OCI-LY3 (cell line): Measurements from ENCODE around the gene PEX11G.

Experiments used
- H2AFZ ChIP-seq: fragments of 200-600, 300-600 bp; shearing (Covaris generic); 2 replicates; pipeline ENCODE4 v1.6.0; 2014; ENCODE audit warnings: antibody characterized with exemption, low read depth, low read length
- H3K27ac ChIP-seq: fragments of 200-600, 300-600 bp; sonication (generic); 2 replicates; pipeline ENCODE4 v1.5.1; 2014; ENCODE audit warnings: mild to moderate bottlenecking, low read length, moderate library complexity, mixed read lengths
- H3K27me3 ChIP-seq: fragments of 200-600, 300-600 bp; sonication (generic); 2 replicates; pipeline ENCODE4 v1.6.1; 2014; ENCODE audit warnings: low read depth, low read length, mixed read lengths
- H3K36me3 ChIP-seq: fragments of 200-600, 300-600 bp; sonication (generic); replicated peaks from 2 replicates; pipeline ENCODE3; 2014; ENCODE audit warnings: low read depth, low read length, mixed read lengths
- H3K4me1 ChIP-seq: fragments of 300-600, 200-600 bp; sonication (generic); 2 replicates; pipeline ENCODE4 v1.6.1; 2014; ENCODE audit warnings: low read length, mixed read lengths
- H3K4me2 ChIP-seq: fragments of 200-600, 300-600 bp; sonication (generic); 2 replicates; pipeline ENCODE4 v1.6.1; 2014; ENCODE audit warnings: low read length, mixed read lengths
- H3K4me3 ChIP-seq: fragments of 300-600, 200-600 bp; sonication (generic); 2 replicates; pipeline ENCODE4 v1.5.1; 2014; ENCODE audit warnings: antibody characterized with exemption, mild to moderate bottlenecking, low read length, moderate library complexity
- H3K79me2 ChIP-seq: fragments of 300-600, 200-600 bp; shearing (Covaris generic); 2 replicates; pipeline ENCODE4 v1.6.1; 2014; ENCODE audit warnings: mild to moderate bottlenecking, low read length, mixed read lengths
- H3K9ac ChIP-seq: fragments of 300-600, 200-600 bp; shearing (Covaris generic); 2 replicates; pipeline ENCODE4 v1.6.0; 2014; ENCODE audit warnings: mild to moderate bottlenecking, low read length, moderate library complexity
- H3K9me3 ChIP-seq: fragments of 200-600, 300-600 bp; shearing (Covaris generic); 2 replicates; pipeline ENCODE4 v1.6.1; 2014; ENCODE audit warnings: low read length, mixed read lengths; ENCODE audit not compliant: insufficient read depth
- H4K20me1 ChIP-seq: fragments of 200-600, 300-600 bp; sonication (generic); 2 replicates; pipeline ENCODE4 v1.6.1; 2016; ENCODE audit warnings: low read length, mixed read lengths; ENCODE audit not compliant: insufficient read depth
- EZH2phosphoT487 ChIP-seq: fragments of 200-600 bp; shearing (Covaris generic); IDR thresholded peaks from 2 replicates; pipeline ENCODE4 v1.6.1; 2018; ENCODE audit warnings: antibody characterized with exemption, mixed run types, low read depth
- TF ChIP-seq, protein P1 (sequence below): fragments of 200-600, 300-600 bp; sonication (generic); IDR thresholded peaks from 2 replicates; pipeline ENCODE4 v1.5.1; 2014; ENCODE audit warnings: antibody characterized with exemption, low read length, low read depth

The PEX11G gene

DNA sequence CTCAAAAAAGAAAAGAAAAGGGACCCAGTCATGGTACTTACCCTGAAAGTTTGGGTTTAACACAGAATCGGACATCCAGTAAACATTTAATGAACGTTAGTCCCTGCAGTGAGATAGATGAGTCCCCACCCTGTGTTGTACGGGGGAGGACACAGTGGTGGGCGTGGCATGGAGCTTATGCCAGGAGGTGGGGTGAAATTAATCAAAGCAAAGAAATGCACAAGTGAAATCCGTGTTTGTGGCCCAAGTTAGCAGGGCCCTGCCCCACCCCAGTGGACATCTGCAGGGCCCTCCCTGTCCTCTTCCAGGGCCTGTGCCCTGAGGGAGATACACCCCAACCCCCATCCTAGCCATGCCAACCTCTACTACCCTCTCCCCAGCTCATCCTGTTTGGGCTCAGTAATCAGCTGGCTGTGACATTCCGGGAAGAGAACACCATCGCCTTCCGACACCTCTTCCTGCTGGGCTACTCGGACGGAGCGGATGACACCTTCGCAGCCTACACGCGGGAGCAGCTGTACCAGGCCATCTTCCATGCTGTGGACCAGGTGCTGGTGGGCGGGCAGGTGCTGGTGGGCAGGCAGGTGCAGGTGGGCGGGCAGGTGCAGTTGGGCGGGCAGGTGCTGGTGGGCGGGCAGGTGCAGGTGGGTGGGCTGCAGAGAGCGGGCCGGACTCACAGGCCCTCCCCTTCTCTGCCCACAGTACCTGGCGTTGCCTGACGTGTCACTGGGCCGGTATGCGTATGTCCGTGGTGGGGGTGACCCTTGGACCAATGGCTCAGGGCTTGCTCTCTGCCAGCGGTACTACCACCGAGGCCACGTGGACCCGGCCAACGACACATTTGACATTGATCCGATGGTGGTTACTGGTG is 37.5 kb upstream of the PEX11G start:
- Histone ChIP-seq H3K4me1 (peaks cover 11% of the 10 kb centered on the region), H3K9ac (no peak overlapping the region)

DNA sequence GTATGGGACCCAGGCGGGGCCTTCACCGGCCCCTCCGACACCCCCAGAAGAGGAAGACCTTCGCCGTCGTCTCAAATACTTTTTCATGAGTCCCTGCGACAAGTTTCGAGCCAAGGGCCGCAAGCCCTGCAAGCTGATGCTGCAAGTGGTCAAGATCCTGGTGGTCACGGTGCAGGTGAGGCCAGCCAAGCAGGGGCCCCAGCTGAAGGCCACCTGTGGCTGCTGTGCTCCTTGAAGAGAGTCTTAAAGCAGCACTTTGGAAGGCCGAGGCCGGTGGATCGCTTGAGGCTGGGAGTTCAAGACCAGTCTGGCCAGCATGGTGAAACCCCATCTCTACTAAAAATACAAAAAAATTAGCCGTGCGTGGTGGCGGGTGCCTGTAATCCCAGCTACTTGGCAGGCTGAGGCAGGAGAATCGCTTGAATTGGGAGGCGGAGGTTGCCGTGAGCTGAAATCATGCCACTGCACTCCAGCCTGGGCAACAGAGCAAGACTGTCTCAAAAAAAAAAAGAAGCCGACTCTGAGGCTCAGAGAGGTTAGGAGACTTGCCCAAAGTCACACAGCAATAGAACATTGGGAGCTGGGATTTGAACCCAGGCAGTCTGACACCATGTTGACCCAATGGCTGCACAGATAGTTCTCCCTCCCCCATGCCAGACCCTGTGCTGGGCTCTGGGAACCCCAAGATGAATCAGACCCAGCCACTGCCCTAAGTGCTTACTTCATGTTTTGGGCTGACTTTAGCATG is 36.3 kb upstream of the PEX11G start:
- Histone ChIP-seq H4K20me1 (no peaks in the 10 kb centered on the region), H3K4me3 (no peak overlapping the region), H3K79me2 (0 out of 2 replicates have a peak, but pooled peaks cover 5% of the 10 kb centered on the region), H3K36me3 (no peaks in the 10 kb centered on the region), H3K27ac (no peak overlapping the region), H3K9ac (no peak overlapping the region), H3K4me1 (peaks cover 11% of the 10 kb centered on the region), H3K9me3 (no peaks in the 10 kb centered on the region), H3K4me2 (no peak overlapping the region), H2AFZ (no peak overlapping the region), H3K27me3 (no peaks in the 10 kb centered on the region)
- TF ChIP-seq, protein P1, sequence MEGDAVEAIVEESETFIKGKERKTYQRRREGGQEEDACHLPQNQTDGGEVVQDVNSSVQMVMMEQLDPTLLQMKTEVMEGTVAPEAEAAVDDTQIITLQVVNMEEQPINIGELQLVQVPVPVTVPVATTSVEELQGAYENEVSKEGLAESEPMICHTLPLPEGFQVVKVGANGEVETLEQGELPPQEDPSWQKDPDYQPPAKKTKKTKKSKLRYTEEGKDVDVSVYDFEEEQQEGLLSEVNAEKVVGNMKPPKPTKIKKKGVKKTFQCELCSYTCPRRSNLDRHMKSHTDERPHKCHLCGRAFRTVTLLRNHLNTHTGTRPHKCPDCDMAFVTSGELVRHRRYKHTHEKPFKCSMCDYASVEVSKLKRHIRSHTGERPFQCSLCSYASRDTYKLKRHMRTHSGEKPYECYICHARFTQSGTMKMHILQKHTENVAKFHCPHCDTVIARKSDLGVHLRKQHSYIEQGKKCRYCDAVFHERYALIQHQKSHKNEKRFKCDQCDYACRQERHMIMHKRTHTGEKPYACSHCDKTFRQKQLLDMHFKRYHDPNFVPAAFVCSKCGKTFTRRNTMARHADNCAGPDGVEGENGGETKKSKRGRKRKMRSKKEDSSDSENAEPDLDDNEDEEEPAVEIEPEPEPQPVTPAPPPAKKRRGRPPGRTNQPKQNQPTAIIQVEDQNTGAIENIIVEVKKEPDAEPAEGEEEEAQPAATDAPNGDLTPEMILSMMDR: no peak
- no peak for TF ChIP-seq EZH2phosphoT487

More for the DNA sequence above, 37.5 kb upstream of the PEX11G start:
- no peak overlapping the region for H2AFZ ChIP-seq
- H3K4me2 ChIP-seq: no peak overlapping the region
- H3K4me3 ChIP-seq: no peak overlapping the region
- H3K79me2 ChIP-seq: 0 out of 2 replicates have a peak, but pooled peaks cover 5% of the 10 kb centered on the region
- H3K27ac ChIP-seq: no peak overlapping the region
- H3K27me3 ChIP-seq: no peaks in the 10 kb centered on the region
- no peak for TF ChIP-seq EZH2phosphoT487
- TF ChIP-seq, protein P1: no peak
- H3K9me3 ChIP-seq: no peaks in the 10 kb centered on the region
- no peaks in the 10 kb centered on the region for H3K36me3 ChIP-seq
- H4K20me1 ChIP-seq: no peaks in the 10 kb centered on the region

DNA sequence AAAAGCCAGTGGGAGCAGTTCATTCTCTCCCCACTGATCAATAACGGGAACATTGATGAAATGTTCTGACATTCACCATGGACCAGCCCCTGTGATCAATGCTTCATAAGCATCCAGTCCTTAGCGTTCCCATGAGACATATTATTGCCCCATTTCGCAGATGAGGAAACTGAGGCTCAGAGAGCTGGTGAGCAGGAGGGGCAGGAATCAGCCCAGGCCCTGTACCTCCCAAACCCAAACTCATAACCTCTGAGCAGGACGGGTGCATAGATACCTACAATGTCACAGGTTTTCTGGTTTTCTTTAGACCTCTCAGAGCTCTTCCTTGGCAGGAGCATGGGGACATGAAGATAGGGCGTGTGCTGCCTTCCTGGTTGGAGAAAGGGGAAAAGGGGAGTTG is 35.7 kb upstream of the PEX11G start:
- H3K4me1 ChIP-seq: peaks cover 11% of the 10 kb centered on the region
- TF ChIP-seq, protein P1: no peak
- no peak for TF ChIP-seq EZH2phosphoT487
- H3K9me3 ChIP-seq: no peaks in the 10 kb centered on the region
- no peaks in the 10 kb centered on the region for H3K27me3 ChIP-seq
- H3K27ac ChIP-seq: no peak overlapping the region
- H3K9ac ChIP-seq: no peak overlapping the region
- H2AFZ ChIP-seq: no peak overlapping the region
- no peak overlapping the region for H3K4me3 ChIP-seq
- H3K79me2 ChIP-seq: 0 out of 2 replicates have a peak, but pooled peaks cover 5% of the 10 kb centered on the region
- no peak overlapping the region for H3K4me2 ChIP-seq
- no peaks in the 10 kb centered on the region for H3K36me3 ChIP-seq
- H4K20me1 ChIP-seq: no peaks in the 10 kb centered on the region
